HL-60 (cell line): ENCODE data around the gene FBXL7.

Experiments used
- DNase-seq, 2 experiments: peaks; one replicate each; pipeline ENCODE4 v3.0.0-alpha.2; 2010 to 2020; ENCODE audit warnings: low read depth in 1 of 2, low spot score in 1 of 2
- H3K27ac ChIP-seq: fragments of 250-450 bp; sonication (Bioruptor Pico); replicated peaks from 2 replicates; pipeline ENCODE4 v1.5.1; 2020; ENCODE audit warnings: mild to moderate bottlenecking, moderate library complexity
- H3K27me3 ChIP-seq: fragments of 250-450 bp; sonication (Bioruptor Pico); 2 replicates; pipeline ENCODE4 v1.5.1; 2021; ENCODE audit warnings: mild to moderate bottlenecking, moderate library complexity; ENCODE audit not compliant: insufficient read depth, poor library complexity, severe bottlenecking
- H3K4me3 ChIP-seq: replicated peaks from 2 replicates; pipeline ENCODE4 v1.5.1; 2011; ENCODE audit warnings: mild to moderate bottlenecking, control low read depth, low read length; ENCODE audit not compliant: insufficient read depth
- CTCF ChIP-seq: IDR thresholded peaks from one replicate; pipeline ENCODE4 v1.5.1; 2011; ENCODE audit warnings: low read length, control low read depth, inconsistent platforms; ENCODE audit not compliant: insufficient read depth
- GABPA ChIP-seq: IDR thresholded peaks from 2 replicates; pipeline ENCODE4 v1.6.1; 2012; ENCODE audit warnings: low read depth
- POLR2AphosphoS5 ChIP-seq: IDR thresholded peaks from 2 replicates; pipeline ENCODE4 v1.6.1; 2012; ENCODE audit warnings: low read depth
- REST ChIP-seq: IDR thresholded peaks from 2 replicates; pipeline ENCODE4 v1.6.1; 2012; ENCODE audit warnings: low read depth; ENCODE audit not compliant: insufficient replicate concordance
- SPI1 ChIP-seq: IDR thresholded peaks from 2 replicates; pipeline ENCODE4 v1.6.1; 2012; ENCODE audit warnings: low read depth, mild to moderate bottlenecking, borderline replicate concordance

Gene FBXL7

GRCh38 chr5:15584528-15584927, 84.5 kb downstream of the FBXL7 start:
- no peak overlapping the region for H3K4me3 ChIP-seq
- no peak for DNase-seq
- TF ChIP-seq REST (no peak), CTCF (no peak)
- H3K27me3 ChIP-seq: no peaks in the 10 kb centered on the region
- no peak overlapping the region for H3K27ac ChIP-seq

- DNase-seq: no peak
- Histone ChIP-seq H3K27me3 (no peaks in the 10 kb centered on the region), H3K4me3 (no peak overlapping the region), H3K27ac (no peak overlapping the region)
- no peak for TF ChIP-seq POLR2AphosphoS5
- no peak for TF ChIP-seq GABPA
- TF ChIP-seq CTCF: no peak
- no peak for TF ChIP-seq SPI1
- TF ChIP-seq REST: no peak
Observed at GRCh38 chr5:15585128-15585527, 85.1 kb downstream of the FBXL7 start.

GRCh38 chr5:15585841-15586591, 86.0 kb downstream of the FBXL7 start:
- no peak for TF ChIP-seq POLR2AphosphoS5
- no peak for TF ChIP-seq REST
- no peak for TF ChIP-seq CTCF
- TF ChIP-seq GABPA: no peak
- TF ChIP-seq SPI1: no peak
- Histone ChIP-seq H3K27ac (no peak overlapping the region), H3K4me3 (no peak overlapping the region), H3K27me3 (no peaks in the 10 kb centered on the region)
- DNase-seq: no peak
